GM19238 (cell line): Measurements from ENCODE around the gene LSP1.

Source experiments
- DNase-seq: peaks from one replicate; pipeline ENCODE4 v3.0.0; 2011; ENCODE audit warnings: low spot score; ENCODE audit not compliant: insufficient read length

The LSP1 gene

DNA sequence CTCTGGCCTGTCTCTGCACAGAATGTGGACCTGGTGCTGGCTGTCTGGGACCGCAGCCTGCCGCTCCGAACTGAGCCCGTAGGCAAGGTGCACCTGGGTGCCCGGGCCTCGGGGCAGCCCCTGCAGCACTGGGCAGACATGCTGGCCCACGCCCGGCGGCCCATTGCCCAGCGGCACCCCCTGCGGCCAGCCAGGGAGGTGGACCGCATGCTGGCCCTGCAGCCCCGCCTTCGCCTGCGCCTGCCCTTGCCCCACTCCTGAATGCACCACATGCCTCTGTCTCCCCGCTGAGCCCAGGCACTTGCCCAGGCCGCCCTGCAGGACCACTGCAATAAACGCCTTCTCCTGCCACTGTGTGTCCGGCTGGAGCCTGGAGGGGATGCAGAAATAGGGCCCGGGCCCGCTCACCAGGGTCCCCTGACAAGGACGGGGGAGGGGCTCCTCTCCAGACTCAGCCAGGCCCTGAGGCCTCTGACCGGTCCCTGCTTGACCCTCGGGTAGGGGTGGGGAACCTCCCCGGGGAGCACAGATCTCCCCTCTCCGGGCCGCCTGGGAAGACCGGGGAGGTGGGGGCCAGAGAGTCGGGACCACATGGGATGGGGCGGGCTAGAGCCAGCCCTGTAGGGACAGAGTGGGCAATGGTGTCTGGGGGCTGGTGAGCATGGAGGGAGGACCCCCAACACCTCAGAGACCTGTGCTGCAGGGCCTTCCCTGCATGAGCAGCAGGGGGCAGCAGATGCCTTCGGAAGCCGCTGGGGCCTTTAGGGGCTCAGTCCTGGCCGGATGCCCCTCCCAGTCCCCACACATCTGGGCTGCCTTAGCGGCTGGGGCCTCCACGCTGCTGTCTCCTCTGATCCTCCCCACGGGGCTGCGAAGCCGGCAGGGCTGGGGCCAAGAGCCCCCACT lies 15.5 kb upstream of the LSP1 start:
- DNase-seq = peak; percentile 98

DNA sequence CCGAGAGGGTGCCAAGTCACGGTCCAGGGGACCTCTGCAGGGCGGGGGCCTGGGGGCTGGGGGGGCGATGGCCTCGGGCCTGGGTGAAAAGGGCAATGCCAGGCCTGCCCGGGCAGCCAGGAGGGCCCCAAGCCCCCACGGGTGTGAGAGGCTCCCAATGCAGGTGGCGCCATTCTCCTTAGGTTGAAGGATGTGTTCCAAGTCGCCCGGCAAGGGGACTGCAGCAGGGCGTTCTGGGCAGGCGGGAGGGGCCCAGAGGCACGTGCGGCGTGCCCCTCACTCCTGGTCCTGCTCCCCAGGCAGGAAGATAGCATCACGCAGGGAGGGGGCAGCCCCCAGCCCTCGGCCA lies 14.8 kb upstream of the LSP1 start:
- DNase-seq = no peak

DNA sequence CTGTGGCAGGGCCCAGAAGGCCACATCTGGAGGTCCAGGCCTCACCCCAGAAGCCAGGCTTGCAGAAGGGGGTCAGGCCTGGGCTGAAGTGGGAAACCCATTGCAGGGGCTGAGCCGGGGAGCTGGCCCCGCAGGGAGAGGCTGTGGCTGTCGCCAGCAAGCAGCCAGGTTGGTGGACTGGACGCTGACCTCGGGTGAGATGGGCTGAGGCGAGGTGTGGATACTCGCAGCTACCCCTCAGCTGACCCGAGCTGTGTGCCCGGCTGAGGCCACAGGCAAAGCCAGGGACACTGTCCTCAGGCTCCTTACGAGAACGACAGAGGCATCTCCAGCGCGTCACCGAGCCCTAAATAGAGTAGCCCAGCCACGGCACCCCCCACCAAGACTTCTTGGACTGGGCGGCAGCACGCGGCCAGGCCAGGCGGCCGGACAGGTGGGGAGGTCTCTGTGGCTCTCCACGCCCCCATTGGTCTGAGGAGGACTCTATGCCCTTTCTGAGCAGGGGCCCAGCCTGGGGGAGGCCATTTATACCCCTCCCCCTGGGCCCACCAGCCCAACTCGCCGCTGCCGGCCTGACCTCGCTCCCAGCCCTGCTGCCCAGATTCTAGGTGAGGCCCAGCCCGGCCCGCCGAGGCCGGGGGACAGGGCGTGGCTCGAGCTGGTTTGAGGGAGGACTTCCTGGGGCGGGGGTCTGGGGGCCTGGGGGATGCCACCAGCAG lies 14.3 kb upstream of the LSP1 start, which contains the start of gene TNNI2:
Gene TNNI2, plus strand, starts transcription at position 556 of the 719 bp plus-strand sequence. CDS start 716 bp downstream, outside the sequence.
- no peak for DNase-seq

DNA sequence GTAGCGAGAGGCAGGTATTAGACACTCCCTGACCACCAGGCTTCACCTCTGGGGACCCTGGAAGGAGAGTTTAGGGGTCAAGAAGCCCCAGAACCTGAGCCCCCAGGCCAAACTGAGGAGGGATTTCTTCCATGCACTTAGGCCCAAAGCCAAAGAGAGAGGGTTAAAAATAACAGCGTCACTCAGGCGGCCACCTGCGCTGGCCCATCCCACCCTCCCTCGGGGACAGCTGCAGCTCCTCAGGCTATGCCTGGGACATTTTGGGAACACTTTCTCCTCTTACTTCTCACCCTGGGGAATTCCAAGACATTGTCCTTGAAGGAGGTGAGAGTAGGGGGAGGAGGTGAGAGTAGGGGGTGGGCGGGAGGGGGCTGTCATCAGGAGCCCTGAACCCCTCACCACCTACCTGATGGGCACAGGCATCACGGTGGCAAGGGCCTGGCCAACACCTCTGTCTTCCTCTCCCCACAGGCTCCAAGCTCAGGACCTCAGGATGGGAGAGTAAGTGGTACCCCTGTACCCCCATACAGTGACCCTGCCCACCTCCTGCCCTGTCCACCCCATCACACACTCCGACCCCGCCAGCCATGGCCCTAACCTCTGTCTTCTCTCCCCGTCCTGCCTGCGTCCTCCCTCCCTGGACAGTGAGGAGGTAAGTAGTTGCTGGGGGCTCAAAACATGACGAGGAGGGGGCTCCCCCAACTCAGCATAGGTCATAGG lies 13.5 kb upstream of the LSP1 start:
- no peak for DNase-seq

DNA sequence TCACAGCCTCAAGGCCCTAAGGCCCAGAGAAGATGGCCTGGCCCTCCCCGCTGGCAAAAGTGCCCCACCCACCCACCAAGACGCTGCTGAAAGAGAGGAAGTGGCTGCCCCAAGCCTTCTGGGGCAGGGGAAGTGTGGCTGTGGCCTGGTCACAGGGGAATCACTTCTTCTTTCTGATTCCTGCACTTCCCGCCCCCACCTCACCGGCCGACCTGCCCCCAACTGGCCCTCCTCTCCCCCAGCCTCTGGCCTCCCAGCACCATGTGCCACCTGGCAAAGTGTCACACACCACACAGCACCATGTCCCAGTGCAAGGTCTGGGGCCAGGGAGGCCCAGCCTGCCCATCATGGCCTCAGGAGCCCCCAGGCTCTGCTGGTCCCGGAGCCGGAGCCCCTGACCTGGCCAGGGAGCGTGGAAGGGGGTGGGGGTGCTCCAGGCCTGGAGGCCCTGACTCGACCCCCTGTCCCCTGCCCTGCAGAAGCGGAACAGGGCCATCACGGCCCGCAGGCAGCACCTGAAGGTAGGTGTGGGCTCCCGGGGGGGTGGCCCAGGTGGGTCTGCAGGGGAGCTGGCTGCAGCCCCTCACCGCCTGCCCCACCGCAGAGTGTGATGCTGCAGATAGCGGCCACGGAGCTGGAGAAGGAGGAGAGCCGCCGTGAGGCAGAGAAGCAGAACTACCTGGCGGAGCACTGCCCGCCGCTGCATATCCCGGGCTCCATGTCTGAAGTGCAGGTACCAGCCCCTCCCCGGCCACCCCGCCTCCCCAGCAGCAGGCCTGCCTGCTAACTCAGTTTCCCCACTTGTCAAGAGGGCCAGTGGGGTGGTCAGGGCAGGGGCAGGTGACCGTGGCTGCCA lies 12.7 kb upstream of the LSP1 start:
- DNase-seq = peak; percentile 75

DNA sequence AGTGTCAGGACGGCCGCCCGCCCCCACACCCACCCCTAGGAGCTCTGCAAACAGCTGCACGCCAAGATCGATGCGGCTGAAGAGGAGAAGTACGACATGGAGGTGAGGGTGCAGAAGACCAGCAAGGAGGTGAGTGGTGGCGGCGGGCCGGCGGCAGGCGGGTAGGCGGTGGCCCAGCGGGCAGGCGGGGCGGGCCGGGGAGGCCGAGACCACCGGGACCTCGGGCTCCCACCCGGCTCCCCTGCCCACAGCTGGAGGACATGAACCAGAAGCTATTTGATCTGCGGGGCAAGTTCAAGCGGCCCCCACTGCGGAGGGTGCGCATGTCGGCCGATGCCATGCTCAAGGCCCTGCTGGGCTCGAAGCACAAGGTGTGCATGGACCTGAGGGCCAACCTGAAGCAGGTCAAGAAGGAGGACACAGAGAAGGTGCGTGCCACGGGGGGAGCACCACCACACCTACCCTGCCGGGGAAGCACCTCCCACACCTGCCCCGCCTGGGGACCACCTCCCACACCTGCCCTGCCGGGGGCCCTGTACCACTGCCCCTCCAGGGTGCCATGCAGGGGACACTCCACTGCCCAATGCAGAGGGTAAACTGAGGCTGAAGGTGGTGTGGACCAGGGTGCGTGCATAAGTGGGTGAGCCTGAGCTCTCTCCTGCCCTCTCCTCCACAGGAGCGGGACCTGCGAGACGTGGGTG lies 12.0 kb upstream of the LSP1 start:
- no peak for DNase-seq

DNA sequence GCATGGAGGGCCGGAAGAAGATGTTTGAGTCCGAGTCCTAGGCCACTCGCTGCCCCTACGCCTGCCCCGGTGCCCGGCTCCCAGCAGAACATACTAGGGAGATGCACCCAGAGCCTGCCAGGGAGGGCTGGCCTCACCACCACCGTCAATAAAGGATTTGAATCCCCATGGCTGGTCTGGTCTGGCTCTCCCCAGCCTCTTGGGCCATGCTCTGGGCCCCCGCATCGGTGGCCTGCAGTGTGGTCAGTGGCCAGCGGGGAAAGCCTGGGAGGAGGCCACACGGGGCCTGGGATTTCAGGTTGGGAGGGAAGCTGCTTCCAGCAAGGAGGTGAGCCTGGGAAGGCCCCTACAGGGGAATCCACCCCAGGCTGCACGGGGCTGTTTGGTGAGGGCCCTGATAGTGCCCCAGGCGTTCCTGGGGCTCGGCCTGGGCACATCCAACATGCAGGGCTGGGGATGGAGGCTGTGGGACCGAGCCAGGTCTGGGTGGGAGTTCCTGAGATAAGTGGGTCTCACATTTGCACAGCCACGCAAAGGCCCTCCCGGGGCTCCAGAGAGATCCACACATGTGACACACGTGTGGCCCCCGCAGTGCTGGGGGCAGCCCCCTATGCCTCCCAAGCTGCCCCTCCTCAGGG lies 11.3 kb upstream of the LSP1 start:
- DNase-seq = no peak

DNA sequence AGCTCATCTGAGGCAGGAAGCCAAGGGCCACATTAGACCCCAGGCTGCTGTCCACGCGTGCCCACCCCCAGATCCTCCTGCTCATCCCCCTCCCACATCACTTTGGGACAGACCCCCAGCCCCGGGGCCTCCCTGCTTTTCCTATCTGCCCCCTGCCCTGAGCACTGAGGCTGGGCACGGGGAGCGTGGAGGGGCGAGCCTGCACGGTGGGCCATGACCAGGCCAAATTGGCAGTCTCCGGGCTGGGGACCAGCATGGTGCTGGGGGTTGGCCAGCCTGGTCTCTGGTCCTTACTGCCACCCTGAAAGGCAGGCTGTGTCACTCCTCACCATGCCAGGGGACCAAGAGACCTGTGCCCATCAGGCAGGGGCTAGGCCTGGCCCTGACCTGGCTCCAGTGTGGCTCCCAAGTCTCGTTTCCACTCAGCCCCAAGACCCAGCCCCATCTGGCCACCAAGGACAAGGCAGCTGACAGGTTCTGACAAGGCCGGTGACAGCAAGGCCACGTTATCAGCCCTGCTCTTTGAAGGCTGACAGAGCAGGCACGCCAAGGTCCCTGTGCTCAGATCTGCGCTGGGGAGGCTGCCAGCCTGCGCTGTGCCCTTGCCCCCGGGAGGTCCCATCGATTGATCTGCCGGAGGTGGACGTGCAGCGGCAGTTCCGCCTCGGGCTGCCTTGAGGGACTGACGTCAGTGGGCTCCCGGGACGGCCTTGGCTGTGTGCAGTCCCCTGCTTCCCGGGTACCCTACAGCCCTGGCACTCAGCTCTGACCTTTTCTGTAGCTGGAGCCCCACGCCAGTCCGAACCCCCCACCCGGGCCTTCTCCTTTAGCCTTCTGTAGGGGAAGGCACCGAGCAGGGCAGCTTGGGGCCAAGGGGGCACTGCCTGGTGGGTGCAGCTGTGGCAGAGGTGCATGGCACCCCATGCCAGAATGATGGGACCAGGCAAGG lies 10.5 kb upstream of the LSP1 start:
- no peak for DNase-seq

DNA sequence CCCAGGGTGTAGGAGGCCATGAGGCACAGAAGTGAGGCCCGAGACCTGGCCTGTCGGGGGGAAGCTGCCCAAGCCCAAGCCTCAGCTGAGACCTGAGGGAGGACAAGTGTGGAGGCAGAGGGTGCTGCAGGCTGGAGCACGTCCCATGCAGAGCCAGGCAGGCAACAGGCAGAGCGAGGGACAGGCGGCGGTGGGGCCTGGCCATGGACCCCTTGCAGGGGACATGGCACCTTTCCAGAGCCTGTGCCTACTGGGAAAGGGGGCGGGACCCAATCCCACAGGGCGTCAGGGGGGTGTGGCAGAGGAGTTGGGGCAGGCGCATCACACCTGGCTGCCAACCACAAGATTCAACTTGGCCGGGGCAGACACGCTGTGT lies 9.8 kb upstream of the LSP1 start:
- no peak for DNase-seq

DNA sequence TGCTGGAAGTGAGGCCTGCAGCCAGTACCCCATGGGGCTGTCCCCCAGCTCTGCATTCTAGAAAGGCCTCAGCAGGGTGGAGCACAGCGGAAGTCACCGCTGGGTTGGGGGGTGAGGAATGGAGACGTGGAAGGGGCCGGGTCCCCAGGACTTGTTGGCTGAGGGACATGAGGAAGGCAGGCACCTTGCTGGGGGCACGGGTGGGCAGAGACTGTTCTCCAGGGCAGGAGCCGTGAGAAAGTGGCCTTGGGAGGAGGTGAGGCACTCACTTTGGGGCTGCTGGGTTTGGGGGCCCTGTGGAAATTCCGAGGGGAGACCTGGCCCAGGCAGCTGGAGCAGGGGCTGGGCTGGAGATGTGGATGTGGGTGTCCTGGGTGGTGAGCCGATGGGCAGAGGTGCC lies 9.1 kb upstream of the LSP1 start:
- no peak for DNase-seq

DNA sequence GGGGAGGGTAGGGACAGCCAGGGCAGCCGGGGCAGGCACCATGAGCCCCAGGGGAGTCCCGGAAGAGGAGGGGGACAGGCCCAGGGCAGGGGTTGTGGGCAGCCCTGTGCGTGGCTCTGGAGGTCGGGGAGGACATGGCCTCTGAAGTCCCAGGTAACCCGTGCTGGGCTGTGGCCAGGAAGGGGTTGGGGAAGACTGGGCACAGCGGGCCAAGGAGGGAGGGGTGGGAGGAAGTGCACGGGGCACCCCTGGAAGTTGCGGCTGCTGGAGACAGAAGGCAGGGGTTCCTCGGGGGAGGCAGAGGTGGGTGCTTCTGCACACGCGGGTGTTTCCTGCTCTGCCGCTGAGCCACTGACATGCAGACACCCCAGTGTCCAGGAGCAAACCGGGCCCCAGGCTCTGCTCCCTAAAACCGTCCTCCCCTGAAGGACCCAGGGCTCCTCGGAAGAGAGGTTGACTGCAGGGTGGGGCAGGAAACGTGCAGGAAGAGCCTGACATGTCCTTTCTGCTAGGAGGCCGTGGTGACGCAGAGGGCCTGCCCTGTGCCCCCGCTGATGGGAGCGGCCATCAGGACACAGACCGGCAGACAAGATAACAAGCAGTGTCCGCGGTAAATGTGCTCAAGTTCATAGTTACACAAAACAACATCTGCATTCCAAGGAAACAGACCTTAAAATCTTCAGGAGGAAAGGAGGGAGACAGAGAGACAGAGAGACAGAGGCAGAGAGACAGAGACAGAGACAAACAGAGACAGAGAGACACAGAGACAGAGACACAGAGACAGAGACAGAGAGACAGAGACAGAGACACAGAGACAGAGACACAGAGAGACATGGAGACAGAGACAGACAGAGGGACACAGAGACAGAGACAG lies 8.4 kb upstream of the LSP1 start:
- no peak for DNase-seq

DNA sequence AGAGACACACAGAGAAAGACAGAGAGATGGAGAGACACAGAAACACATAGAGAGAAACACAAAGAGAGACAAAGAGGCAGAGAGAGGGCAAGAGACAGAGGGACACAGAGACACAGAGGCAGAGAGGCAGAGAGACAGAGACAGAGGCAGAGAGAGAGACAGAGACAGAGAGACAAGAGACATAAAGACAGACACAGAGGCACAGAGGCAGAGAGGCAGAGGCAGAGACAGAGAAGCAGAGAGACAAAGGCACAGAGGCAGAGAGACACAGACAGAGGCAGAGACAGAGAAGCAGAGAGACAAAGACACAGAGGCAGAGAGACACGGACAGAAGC lies 7.8 kb upstream of the LSP1 start:
- DNase-seq = no peak

DNA sequence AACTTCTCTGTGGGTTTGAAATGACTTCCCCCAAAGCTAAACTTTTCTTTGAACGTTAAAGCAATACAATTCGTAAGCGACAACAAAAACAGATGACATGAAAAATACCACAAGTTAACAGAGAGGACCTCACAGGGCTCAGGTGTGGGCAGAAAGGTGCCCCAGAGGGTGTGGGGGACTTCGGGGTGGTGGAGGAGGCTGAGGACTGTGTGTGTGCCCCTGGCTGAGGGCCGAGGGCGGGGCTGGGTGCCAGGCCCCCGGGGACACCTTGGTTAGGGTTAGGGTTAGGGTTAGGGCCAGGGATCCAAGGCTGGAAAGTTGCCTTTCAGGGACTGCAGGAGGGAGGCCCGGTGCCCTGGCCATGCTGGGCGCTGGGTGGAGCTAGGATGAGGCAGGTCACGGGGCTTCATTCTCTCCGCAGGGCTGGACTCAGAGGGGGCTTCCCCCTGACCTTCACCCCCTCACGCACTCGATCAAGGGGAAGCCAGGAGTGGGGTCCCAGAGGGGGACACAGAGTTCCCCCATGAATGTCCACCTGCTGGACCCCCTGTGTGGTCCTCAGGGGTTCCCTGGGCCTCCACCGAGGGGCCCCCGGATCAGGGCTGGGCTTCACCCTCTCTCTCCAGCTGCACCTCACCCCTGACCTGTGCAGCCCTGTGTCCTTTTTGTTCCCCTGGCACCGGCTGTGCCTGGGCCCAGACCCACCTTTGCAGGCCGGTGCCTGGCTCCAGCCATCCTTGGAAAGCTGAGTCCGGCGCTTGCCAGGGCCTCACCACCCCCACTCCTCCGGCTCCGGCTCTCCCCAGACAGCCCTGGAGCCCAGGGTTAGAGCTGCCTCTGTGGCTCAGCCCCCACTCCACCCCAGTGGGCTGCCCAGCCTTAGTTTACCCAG lies 7.1 kb upstream of the LSP1 start:
- no peak for DNase-seq

DNA sequence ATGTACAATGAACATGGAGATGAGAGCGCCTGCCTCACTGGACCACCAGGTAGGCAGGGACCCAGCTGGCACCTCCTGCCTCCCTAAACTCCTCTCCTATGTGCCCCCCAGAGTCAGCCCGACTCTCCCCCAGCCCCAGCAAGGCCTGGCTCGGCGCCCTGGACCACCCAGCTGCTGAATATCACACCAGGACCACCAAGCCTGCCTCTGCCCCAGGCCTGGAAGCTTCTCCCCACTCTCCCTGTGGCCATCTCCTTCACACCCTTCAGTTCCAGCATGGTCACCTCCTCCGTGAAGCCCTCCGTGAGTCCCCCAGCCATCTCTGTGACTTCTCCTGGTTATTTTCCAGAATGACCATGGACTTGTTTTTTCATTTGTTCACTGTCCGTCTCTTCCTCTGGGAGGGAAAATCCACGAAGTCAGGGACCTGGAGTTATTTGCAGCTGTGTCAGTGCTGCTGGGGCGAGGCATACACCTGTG lies 6.4 kb upstream of the LSP1 start:
- DNase-seq = no peak

DNA sequence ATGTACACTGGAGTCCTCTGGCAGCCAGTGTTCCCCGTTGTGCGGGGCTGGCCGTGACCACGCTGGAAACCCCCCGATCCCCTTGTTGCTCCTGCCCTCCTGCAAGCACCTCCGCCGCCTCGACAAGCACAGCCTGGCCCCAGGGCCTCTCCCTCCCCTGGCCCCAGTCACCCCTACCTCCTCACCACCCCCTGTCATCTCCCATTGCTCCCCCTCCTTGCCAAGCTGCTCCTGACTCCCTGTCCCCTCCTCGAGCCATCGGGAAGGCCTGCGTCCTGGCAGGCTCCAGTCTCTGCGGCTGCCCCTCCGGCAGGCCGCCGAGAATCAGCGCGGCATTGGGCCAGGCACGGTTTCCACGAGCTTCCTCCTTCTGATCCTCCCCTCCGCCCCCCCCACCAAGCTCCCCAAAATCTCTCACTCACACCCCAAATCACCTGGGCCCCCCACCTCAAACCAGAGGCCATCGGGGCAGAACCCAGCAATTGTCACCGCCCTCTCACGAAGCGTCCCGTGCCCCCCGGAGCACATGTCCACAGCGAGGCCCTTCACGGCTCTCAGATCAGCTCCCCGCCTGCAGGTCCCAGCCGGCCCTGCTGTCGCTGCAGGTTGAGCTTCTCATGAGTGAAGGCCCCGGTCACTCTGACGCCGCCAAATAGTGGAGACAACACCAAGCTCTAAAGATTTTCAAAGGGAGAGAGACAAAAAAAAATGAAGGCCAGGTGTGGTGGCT lies 5.7 kb upstream of the LSP1 start:
- no peak for DNase-seq

DNA sequence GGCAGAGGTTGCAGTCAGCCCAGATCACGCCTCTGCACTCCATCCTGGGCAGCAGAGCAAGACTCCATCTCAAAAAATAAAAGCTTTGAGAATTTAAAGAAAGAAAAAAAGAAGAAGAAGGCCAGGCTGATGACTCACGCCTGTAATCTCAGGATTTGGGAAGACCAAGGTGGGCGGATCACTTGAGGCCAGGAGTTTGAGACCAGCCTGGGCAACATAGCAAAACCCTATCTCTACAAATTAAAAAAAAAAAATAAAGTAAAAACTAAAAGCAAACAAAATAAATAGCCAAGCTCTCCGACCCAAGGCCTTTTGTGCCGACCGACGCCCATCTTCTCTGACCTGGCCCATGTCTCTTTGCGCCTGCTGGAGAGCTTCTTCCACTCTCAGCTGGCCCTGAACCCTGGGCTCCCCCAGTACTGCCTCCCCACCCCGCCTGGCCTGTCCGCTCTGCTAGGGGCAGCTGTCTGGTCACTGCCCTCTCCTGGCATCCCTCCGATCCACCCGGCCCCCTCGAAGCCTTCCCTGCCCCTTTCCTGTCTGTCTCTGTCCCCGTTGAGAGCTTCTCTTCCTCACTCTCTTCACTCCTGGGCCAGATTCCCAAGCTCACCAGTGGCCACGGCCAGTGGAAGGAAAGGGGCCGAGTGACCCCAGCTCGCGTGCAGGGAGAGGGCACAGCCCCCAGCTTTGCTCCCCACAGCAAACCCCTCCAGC lies 4.8 kb upstream of the LSP1 start:
- DNase-seq = no peak
